HG03354 (cell line): ENCODE results near the gene ZFAND3.
A peak's percentile ranks its signal among the peaks of the same experiment; 100 is the strongest.

ENCODE experiments used
- ATAC-seq: cut with Tn5 transposase; IDR thresholded peaks from one replicate; pipeline ENCODE4 v1.9.1; 2021; ENCODE audit warnings: mild to moderate bottlenecking; ENCODE audit not compliant: unreplicated experiment, poor library complexity, severe bottlenecking

Gene ZFAND3

DNA sequence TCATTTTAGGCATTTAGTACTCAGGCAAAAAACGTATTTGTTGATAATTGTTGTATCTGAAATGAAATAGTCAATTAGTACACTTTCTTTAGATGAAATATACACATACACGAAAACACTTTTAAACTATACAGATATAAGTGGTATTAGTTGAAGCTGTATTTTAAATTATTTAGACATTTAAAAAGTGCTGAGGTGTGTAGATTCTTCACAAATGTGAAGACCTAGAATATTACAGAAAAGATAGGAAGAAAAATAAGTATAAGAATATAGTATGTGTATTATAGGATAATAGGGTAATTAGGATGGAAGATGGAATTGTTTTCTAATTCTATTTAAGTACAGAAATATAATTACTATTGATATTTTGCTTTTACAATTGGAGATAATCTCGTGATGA is 4.6 kb downstream of the ZFAND3 start:
- ATAC-seq, result no peak

DNA sequence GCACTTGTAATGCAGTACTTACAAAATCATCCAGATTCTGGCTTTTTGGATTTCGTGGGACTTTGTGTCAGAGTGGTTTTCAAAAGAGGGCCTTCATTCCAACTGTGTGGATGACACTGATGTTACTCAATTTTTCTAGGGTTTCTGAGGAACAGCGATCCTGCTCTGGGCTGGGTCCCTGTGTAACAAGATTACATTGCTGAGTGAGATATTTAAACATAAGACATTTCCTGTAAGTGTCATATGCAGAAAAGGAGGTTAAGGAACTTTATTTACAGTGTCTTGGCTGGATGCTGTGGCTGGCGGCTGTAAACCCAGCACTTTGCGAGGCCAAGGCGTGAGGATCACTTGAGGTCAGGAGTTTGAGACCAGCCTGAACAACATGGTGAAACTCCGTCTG is 6.7 kb downstream of the ZFAND3 start:
- no peak for ATAC-seq

DNA sequence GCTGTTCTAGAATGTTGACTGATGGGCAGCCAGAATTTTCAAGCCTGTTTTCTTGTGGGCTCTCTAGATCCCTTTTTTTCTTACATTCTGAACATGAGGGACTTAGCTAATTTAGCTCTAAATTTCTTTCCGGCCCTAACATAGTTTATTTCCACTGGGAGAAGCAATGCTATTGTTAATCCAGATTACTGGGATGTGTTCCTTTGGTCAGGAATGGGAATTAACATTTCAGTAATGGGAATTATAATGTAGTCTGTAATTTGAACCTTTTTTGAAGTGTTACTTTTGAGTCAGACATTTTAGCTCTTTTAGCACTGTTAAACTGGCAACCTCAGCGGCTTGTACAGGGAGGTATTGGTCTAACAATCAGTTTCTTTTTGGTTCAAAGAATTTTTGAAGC is 7.5 kb downstream of the ZFAND3 start:
- no peak for ATAC-seq

GRCh38 chr6:37827603-37828265 is 8.2 kb downstream of the ZFAND3 start:
- no peak for ATAC-seq

- ATAC-seq, result no peak
These were observed 10.7 kb downstream of the ZFAND3 start for GRCh38 chr6:37830225-37830624.

GRCh38 chr6:37831457-37831856 is 11.9 kb downstream of the ZFAND3 start:
- ATAC-seq, result no peak

- ATAC-seq, result no peak
These were observed 16.4 kb downstream of the ZFAND3 start for GRCh38 chr6:37835923-37836322.

DNA sequence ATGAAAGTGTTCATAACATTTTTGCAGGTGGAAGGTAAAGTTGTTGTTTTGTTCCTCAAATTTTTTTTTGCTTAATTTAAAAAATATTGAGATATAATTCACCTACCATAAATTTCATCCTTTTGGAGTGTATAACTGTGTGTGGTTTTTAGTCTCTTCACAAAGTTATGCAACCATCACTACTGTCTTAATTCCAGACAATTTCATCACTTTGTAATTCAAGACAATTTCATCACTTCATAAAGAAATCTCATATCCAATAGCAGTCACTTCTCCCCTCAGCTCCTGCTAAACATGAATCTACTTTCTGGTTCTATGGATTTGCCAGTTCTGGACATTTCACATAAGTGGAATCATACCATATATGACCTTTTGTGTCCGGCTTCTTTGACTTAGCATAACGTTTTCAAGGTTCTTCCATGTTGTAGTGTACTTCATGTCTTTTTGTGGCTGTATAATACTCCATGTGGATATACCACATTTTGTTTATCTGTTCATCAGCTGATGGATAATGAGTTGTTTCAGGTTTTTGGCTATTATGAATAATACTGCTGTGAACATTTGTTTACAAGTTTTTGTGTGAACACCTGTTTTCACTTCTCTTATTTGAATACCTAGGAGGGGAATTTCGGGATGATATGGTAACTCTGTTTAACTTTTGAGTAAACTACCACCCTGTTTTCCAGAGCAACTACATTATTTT is 18.8 kb downstream of the ZFAND3 start:
- ATAC-seq, result no peak

DNA sequence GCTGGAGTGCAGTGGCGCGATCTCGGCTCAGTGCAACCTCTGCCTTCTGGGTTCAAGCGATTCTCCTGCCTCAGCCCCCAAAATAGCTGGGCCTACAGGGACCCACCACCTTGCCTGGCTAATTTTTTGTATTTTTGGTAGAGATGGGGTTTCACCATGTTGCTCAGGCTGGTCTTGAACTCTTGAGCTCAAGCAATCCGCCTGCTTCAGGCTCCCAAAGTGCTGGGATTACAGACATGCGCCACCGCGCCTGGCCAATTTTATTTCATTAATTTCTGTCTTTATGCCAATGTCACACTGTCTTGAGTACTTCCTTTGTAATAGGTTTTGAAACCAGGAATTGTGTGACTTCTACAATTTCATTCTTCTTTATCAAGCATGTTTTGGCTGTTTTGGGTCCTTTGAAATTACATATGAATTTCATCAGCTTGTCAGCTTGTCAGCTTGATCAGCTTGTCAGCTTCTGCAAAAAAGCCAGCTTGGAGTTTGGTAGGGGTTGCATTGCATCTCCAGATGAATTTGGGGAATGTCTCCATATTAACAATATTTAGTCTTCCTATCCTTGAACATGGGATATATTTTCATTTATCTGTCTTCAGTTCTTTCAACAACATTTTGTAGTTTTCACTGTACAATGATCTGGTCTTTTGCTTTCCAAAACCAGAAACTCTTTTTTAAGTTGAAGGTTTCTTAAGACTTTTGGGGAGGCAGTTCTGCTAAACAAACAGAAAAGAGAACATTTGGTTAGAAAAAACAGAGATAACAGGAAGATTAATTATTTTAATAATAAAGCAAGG is 20.8 kb downstream of the ZFAND3 start:
- ATAC-seq, result peak; percentile 3

DNA sequence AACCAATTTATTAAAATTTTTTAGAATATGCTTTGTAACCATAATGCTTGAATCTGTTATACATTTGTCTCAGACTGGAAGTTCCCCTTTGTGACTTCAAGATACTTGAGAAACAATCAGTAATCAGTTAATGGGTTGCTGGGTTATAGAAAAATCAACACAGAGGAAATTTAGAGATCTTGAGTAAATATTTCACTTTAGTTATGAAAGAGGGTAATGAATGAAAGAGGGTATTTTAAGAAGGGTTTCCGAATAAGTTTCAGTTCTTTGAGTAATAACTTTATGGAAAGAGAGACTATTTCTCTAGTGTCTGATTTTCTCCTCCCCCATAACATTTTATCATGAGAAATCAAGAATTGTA is 21.4 kb downstream of the ZFAND3 start:
- ATAC-seq, result peak; percentile 81

- no peak for ATAC-seq
These were observed 25.7 kb downstream of the ZFAND3 start for GRCh38 chr6:37845026-37845911.

- no peak for ATAC-seq
These were observed 26.4 kb downstream of the ZFAND3 start for GRCh38 chr6:37845930-37846329.

GRCh38 chr6:37847704-37848103 is 28.2 kb downstream of the ZFAND3 start:
- ATAC-seq, result no peak

DNA sequence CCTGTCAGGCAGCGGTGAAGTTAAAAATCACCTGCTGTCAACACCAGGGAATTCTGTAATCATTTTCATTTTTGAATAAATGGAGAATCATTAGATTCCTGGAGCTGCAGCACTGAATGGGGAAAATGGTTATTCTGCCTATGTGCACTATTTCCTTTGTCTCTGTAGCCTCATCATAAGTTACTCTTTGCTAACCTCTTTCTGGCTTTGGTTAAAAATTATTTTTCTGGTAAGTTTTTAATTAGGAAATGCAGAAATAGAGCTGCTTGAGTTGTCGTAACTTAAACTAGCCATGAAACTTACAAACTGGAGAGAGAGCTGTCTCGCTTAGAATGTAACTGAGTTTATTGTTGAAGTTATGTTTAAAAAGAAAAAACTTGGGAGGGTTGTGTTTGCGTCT is 28.8 kb downstream of the ZFAND3 start:
- ATAC-seq, result no peak

DNA sequence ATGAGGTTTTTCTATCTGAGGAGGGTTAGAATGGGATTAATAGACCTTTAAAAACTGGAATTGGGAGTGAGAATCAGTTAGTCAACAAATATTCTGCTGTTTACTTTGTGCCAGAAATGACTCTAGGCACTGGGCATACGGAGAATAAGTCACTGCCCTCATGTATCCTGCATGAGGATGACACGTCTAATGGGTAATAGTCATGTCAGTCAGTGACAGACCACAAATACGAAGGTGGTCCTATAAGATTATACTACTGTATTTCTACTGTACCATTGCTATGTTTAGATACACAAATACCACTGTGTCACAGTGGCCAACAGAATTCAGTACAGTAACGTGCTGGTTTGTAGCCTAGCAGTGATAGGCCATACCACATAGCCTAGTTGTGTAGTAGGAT is 30.7 kb downstream of the ZFAND3 start:
- ATAC-seq, result no peak

DNA sequence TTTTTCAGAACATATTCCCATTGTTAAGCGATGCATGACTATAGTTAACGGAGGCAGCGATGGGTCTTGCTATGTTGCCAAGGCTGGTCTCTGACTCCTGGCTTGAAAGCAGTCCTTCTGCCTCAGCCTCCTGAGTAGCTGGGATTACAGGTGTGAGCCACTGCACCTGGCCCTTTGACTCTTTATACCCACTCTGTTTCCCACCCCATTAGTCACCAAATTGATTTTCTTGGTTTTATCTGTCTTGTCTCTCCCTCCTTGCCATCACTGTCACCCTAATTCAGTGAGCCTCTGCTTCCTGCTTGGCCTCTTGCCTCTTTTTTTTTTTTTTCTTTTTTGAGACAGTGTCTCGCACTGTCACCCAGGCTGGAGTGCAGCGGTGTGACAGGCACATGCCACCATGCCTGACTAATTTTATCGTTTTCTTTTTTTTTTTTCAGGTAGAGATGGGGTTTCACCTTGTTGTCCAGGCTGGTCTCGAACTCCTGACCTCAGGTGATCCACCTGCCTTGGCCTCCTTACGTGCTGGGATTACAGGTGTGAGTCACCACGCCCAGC is 31.3 kb downstream of the ZFAND3 start:
- ATAC-seq, result no peak

DNA sequence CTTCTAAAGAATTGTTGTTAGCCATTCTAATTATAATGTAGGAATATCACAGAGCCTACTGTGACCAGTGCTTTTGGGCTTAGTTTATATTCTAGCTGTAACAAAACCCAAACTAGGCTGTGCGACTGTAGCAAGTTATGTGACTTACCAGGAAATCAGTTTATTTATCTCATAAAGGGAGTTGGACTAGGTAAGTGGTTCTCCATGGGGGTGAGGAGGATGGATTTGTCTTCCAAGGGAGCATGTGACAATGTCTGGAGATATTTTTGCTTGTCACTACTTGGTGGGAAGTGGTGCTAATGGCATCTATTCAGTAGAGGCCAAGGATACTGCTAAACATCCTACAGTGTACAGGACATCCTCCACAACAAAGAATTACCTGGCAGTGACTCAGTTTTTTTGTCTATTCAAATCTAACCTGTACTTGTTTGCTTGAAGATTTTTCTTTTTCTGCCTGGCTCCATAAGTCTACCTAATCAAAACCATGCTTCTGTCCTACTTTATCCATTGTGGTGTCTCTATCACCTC is 32.5 kb downstream of the ZFAND3 start:
- no peak for ATAC-seq

DNA sequence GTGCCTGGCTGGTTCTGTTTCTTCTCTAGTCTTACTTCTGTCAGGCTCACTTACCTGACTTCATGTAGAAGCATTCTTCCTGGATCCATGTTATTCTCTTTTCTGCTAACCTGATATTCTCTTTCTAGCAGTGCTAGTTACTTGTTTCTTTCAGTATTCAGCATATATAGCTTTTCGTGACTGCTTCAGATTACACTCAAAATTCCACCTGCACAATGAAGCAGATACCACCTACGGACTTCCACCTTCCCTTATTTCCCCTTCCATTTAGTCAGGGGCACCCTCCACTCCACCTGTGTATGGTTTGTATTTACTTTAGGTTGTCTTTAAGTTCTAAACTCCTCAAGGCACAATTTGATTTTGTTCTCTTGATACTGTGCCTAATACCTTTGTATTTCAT is 36.8 kb downstream of the ZFAND3 start:
- ATAC-seq, result no peak

DNA sequence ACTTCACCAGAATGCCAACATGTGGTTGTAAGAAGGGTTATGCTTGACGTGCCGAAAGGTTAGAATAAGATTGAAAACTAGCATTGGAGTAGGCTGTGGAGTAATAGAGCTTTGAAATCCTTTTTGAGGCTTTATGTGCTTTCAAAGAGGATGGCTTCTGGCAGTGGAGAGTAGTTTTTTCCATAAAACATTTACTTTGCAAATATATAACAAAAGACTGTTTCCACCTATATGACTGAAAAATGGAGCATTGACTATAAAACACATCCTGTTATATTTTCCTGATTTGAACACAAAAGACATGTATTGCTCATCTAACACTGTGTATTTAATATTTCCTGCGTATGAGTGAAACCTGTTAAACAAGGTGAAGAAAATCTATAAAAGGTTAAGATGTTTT is 38.8 kb downstream of the ZFAND3 start:
- no peak for ATAC-seq
